ENCODE measurements around the gene ETFA. TPM values are rescaled to one million over a fixed set of nuclear protein-coding genes. Genes with fewer than 3 reads are reported as not detected.
"Not testable (repeated sequence)": the region's sequence is repeated elsewhere in the genome, so short reads cannot be mapped to it uniquely, and the experiment has no call there.

ETFA gene
- total and polyA plus RNA-seq, 2 experiments from 2014 or later = 175 to 185 TPM

DNA sequence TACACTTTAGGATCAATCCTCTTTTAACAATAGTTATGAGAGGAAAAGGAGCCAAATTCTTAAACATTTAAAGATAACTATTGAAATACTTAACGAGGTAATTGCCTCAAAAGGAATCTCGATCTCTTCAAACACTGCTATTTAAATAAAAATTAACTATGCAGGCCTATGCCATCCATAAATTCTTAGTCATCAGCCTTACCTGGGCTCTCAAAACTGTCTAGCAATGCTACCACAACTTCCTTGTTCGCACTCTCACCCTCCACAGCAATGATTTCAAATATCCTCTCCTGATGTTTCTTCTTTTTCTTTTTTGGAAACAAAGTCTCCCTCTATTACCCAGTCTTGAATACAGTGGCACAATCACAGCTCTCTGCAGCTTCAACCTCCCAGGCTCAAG lies 12.3 kb downstream of the ETFA start:
- H3K4me3 ChIP-seq = no peak overlapping the region
- H3K27me3 ChIP-seq = no peaks in the 10 kb centered on the region
- TF ChIP-seq EZH2phosphoT487 (IDR thresholded peaks at IDR 0.05; ENCODE audit: low read depth, severe bottlenecking, unreplicated experiment) = no peak
- TF ChIP-seq, protein P1, sequence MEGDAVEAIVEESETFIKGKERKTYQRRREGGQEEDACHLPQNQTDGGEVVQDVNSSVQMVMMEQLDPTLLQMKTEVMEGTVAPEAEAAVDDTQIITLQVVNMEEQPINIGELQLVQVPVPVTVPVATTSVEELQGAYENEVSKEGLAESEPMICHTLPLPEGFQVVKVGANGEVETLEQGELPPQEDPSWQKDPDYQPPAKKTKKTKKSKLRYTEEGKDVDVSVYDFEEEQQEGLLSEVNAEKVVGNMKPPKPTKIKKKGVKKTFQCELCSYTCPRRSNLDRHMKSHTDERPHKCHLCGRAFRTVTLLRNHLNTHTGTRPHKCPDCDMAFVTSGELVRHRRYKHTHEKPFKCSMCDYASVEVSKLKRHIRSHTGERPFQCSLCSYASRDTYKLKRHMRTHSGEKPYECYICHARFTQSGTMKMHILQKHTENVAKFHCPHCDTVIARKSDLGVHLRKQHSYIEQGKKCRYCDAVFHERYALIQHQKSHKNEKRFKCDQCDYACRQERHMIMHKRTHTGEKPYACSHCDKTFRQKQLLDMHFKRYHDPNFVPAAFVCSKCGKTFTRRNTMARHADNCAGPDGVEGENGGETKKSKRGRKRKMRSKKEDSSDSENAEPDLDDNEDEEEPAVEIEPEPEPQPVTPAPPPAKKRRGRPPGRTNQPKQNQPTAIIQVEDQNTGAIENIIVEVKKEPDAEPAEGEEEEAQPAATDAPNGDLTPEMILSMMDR (IDR thresholded peaks at IDR 0.05; ENCODE audit: poor library complexity) = no peak
- no peak for TF ChIP-seq EZH2 (IDR thresholded peaks at IDR 0.05; ENCODE audit: borderline replicate concordance)
- no peaks in the 10 kb centered on the region for H3K9me2 ChIP-seq (replicated peaks; ENCODE audit: insufficient read depth)
- peaks cover 97% of the 10 kb centered on the region for H3K79me2 ChIP-seq
- WGBS (ENCODE audit: low lambda C conversion rate, missing lambda C conversion rate) = 68% methylated on average over 3 of the region's 3 CpGs
- no peaks in the 10 kb centered on the region for H3K36me3 ChIP-seq (replicated peaks; ENCODE audit: insufficient read depth, low read depth)
- H3K4me2 ChIP-seq = peak overlapping the region; percentile 48
- H4K20me1 ChIP-seq (ENCODE audit: insufficient read depth, poor library complexity, severe bottlenecking) = peaks cover 70% of the 10 kb centered on the region
- H3K4me1 ChIP-seq (ENCODE audit: insufficient read depth) = no peaks in the 10 kb centered on the region
- DNase-seq (ENCODE audit: low spot score) = peak; percentile 23
- peak overlapping the region; percentile 77 for H3K27ac ChIP-seq
- H3K9me3 ChIP-seq (ENCODE audit: low read depth) = no peaks in the 10 kb centered on the region
- H2AFZ ChIP-seq = no peak overlapping the region

GRCh38 chr15:76297951-76298350 lies 13.3 kb downstream of the ETFA start:
- H3K4me1 ChIP-seq (ENCODE audit: insufficient read depth); H3K27me3 ChIP-seq; H3K9me2 ChIP-seq (replicated peaks; ENCODE audit: insufficient read depth); H3K4me2 ChIP-seq; H3K9me3 ChIP-seq (ENCODE audit: low read depth); H3K27ac ChIP-seq; H3K4me3 ChIP-seq; H3K36me3 ChIP-seq (replicated peaks; ENCODE audit: insufficient read depth, low read depth); DNase-seq (ENCODE audit: low spot score); H2AFZ ChIP-seq: not testable (repeated sequence)
- Histone ChIP-seq H3K79me2 (peaks cover 97% of the 10 kb centered on the region), H4K20me1 (ENCODE audit: insufficient read depth, poor library complexity, severe bottlenecking) (peaks cover 61% of the 10 kb centered on the region)
- WGBS (ENCODE audit: low lambda C conversion rate, missing lambda C conversion rate) = 100% methylated on average over 4 of the region's 4 CpGs

GRCh38 chr15:76296849-76297248 lies 14.4 kb downstream of the ETFA start:
- TF ChIP-seq, protein P1 (IDR thresholded peaks at IDR 0.05; ENCODE audit: poor library complexity) = no peak
- TF ChIP-seq EZH2 (IDR thresholded peaks at IDR 0.05; ENCODE audit: borderline replicate concordance) = no peak
- no peak for TF ChIP-seq EZH2phosphoT487 (IDR thresholded peaks at IDR 0.05; ENCODE audit: low read depth, severe bottlenecking, unreplicated experiment)
- 97% methylated on average over 1 of the region's 1 CpG for WGBS (ENCODE audit: low lambda C conversion rate, missing lambda C conversion rate)
- no peaks in the 10 kb centered on the region for H3K9me3 ChIP-seq (ENCODE audit: low read depth)

DNA sequence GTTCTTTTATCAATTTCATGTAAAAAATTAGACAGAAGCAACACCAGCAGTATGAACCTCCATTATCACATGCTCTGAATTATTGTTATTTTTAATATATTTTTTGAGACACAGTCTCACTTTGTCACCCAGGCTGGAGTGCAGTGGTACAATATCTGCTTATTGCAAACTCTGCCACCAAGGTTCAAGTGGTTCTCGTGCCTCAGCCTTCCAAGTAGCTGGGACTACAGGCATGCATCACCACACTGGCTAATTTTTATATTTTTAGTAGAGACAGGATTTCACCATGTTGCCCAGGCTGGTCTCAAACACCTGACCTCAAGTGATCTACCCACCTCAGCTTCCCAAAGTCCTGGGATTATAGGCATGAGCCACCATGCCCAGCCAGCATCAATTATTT lies 16.8 kb downstream of the ETFA start:
- H3K4me2 ChIP-seq; H3K4me3 ChIP-seq; H3K9me2 ChIP-seq (replicated peaks; ENCODE audit: insufficient read depth); H3K9me3 ChIP-seq (ENCODE audit: low read depth); H3K27ac ChIP-seq; DNase-seq (ENCODE audit: low spot score); H3K27me3 ChIP-seq; H3K4me1 ChIP-seq (ENCODE audit: insufficient read depth); H2AFZ ChIP-seq; H3K36me3 ChIP-seq (replicated peaks; ENCODE audit: insufficient read depth, low read depth): not testable (repeated sequence)
- Histone ChIP-seq H4K20me1 (ENCODE audit: insufficient read depth, poor library complexity, severe bottlenecking) (peaks cover 30% of the 10 kb centered on the region), H3K79me2 (peaks cover 94% of the 10 kb centered on the region)
- WGBS (ENCODE audit: low lambda C conversion rate, missing lambda C conversion rate) = 100% methylated on average over 1 of the region's 1 CpG

More at GRCh38 chr15:76296849-76297248, 14.4 kb downstream of the ETFA start:
- H4K20me1 ChIP-seq (ENCODE audit: insufficient read depth, poor library complexity, severe bottlenecking) = peaks cover 49% of the 10 kb centered on the region
- H3K27ac ChIP-seq = no peak overlapping the region
- no peaks in the 10 kb centered on the region for H3K9me2 ChIP-seq (replicated peaks; ENCODE audit: insufficient read depth)
- no peaks in the 10 kb centered on the region for H3K4me1 ChIP-seq (ENCODE audit: insufficient read depth)
- H2AFZ ChIP-seq = no peak overlapping the region
- DNase-seq (ENCODE audit: low spot score) = no peak
- peaks cover 97% of the 10 kb centered on the region for H3K79me2 ChIP-seq
- no peaks in the 10 kb centered on the region for H3K27me3 ChIP-seq
- no peaks in the 10 kb centered on the region for H3K36me3 ChIP-seq (replicated peaks; ENCODE audit: insufficient read depth, low read depth)
- H3K4me2 ChIP-seq = no peak overlapping the region
- H3K4me3 ChIP-seq = no peak overlapping the region

All from hepatocyte (in vitro differentiated cells).